Measurements from ENCODE around the gene SARNP.
"Not testable (repeated sequence)": the region's sequence is repeated elsewhere in the genome, so short reads cannot be mapped to it uniquely, and the experiment has no call there.

The SARNP gene

GRCh38 chr12:55817345-55818139 is at the start of gene SARNP, which contains the start of gene ORMDL2:
SARNP (minus strand) TSS chr12:55817724; CDS start chr12:55817701, 23 bp downstream.
ORMDL2 (plus strand) TSS chr12:55818041; CDS start chr12:55819000, 959 bp downstream.
- peak; percentile 99 for DNase-seq (ENCODE audit: low spot score)

- DNase-seq (ENCODE audit: low spot score) = not testable (repeated sequence)
Observed at GRCh38 chr12:55866454-55867004, 49.0 kb upstream of the SARNP start.

GRCh38 chr12:55865327-55865726 is 47.8 kb upstream of the SARNP start:
- no peak for DNase-seq (ENCODE audit: low spot score)

- DNase-seq (ENCODE audit: low spot score) = not testable (repeated sequence)
Observed at GRCh38 chr12:55862931-55863330, 45.4 kb upstream of the SARNP start.

GRCh38 chr12:55862286-55862685 is 44.8 kb upstream of the SARNP start:
- DNase-seq (ENCODE audit: low spot score) = no peak

GRCh38 chr12:55861871-55862270 is 44.3 kb upstream of the SARNP start:
- no peak for DNase-seq (ENCODE audit: low spot score)

- DNase-seq (ENCODE audit: low spot score) = no peak
Observed at GRCh38 chr12:55861396-55861795, 43.9 kb upstream of the SARNP start.

- DNase-seq (ENCODE audit: low spot score) = no peak
Observed at GRCh38 chr12:55852740-55853139, 35.2 kb upstream of the SARNP start.

GRCh38 chr12:55850893-55851292 is 33.4 kb upstream of the SARNP start:
- no peak for DNase-seq (ENCODE audit: low spot score)

GRCh38 chr12:55850401-55850800 is 32.9 kb upstream of the SARNP start:
- DNase-seq (ENCODE audit: low spot score) = no peak

- no peak for DNase-seq (ENCODE audit: low spot score)
Observed at GRCh38 chr12:55849616-55850343, 32.3 kb upstream of the SARNP start.

GRCh38 chr12:55847603-55848291 is 30.2 kb upstream of the SARNP start:
- DNase-seq (ENCODE audit: low spot score) = no peak

- no peak for DNase-seq (ENCODE audit: low spot score)
Observed at GRCh38 chr12:55847033-55847432, 29.5 kb upstream of the SARNP start.

- DNase-seq (ENCODE audit: low spot score) = no peak
Observed at GRCh38 chr12:55845785-55846496, 28.4 kb upstream of the SARNP start.

GRCh38 chr12:55845361-55845760 is 27.8 kb upstream of the SARNP start:
- no peak for DNase-seq (ENCODE audit: low spot score)

GRCh38 chr12:55844961-55845360 is 27.4 kb upstream of the SARNP start:
- DNase-seq (ENCODE audit: low spot score) = no peak

GRCh38 chr12:55843431-55843830 is 25.9 kb upstream of the SARNP start:
- DNase-seq (ENCODE audit: low spot score) = no peak

- no peak for DNase-seq (ENCODE audit: low spot score)
Observed at GRCh38 chr12:55842681-55843429, 25.3 kb upstream of the SARNP start, which contains the start of gene MMP19. MMP19 (minus strand) TSS chr12:55842936; CDS start chr12:55842830, 106 bp downstream.

- DNase-seq (ENCODE audit: low spot score) = no peak
Observed at GRCh38 chr12:55840581-55841351, 23.2 kb upstream of the SARNP start.

Data from CD4-positive, alpha-beta T cell treated with Interleukin-6 at 100 ng/mL for 8 hours (primary cell).